ENCODE measurements around the gene CHAC2.

DNA sequence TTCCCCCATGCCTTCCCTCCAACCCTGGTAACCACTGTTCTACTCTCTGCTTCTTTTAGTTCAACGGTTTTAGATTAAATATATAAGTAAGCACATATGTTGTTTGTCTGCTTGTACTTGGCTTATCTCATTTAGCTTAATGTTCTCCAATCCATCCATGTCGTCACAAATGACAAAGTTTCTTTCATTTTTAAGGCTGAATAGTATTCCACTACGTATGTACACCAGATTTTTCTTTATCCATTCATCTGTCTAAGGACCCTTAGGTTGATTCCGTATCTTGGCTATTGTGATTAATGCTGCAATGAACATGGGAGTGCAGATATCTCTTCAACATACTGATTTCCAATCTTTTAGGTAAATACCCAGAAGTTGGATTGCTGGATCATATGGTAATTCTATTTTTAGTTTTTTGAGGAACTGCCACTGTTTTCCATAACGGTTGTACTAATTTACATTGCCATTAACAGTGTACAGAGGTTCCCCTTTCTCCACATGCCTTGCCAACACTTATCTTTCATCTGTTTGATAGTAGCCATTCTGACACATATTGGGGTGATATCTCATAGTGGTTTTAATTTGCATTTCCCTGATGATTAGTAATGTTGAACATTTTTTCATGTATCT, 11.0 kb downstream of the CHAC2 start:
- TF ChIP-seq, protein P1, sequence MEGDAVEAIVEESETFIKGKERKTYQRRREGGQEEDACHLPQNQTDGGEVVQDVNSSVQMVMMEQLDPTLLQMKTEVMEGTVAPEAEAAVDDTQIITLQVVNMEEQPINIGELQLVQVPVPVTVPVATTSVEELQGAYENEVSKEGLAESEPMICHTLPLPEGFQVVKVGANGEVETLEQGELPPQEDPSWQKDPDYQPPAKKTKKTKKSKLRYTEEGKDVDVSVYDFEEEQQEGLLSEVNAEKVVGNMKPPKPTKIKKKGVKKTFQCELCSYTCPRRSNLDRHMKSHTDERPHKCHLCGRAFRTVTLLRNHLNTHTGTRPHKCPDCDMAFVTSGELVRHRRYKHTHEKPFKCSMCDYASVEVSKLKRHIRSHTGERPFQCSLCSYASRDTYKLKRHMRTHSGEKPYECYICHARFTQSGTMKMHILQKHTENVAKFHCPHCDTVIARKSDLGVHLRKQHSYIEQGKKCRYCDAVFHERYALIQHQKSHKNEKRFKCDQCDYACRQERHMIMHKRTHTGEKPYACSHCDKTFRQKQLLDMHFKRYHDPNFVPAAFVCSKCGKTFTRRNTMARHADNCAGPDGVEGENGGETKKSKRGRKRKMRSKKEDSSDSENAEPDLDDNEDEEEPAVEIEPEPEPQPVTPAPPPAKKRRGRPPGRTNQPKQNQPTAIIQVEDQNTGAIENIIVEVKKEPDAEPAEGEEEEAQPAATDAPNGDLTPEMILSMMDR (IDR thresholded peaks at IDR 0.05), result no peak
- TF ChIP-seq POLR2A (IDR thresholded peaks at IDR 0.05), result no peak
